ENCODE measurements around the gene VPS26A. TPM values are rescaled to one million over a fixed set of nuclear protein-coding genes. Genes with fewer than 3 reads are reported as not detected.

The VPS26A gene
- total RNA-seq, 1 experiment from 2014 or later = 37.4 TPM

DNA sequence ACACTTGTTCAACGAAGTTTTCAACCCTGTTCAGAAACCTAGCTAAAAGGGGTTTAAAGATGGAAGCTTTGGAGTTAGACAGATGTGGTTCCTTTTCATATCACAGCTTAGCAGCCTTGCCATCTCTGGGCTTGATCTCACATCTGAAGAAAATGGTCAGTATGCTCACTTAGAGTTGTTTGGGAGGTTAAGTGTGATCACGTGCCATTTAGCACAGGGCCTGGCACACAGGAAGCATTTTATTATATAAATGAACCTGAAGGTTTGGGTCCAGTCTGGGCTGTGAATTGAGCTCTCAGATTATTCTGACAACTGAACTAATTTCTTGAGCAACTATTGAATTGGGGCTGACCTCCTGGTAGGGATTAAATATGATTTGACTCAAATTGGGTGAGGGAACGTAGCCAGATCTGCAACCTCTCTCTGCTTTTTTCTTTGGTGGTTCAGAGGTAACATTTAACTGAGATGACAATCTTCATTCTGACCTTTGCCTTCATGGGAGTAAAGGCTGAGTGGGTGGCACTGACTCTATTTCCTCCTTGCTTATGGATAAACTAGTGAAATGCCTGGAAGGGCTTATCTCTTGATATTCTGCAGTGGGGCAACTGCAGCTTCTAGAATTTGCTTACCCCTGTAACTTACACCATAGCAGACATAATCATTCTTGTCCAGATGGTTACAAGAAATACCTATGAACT is 86.0 kb downstream of the VPS26A start (continued):
- TF ChIP-seq, protein P1, sequence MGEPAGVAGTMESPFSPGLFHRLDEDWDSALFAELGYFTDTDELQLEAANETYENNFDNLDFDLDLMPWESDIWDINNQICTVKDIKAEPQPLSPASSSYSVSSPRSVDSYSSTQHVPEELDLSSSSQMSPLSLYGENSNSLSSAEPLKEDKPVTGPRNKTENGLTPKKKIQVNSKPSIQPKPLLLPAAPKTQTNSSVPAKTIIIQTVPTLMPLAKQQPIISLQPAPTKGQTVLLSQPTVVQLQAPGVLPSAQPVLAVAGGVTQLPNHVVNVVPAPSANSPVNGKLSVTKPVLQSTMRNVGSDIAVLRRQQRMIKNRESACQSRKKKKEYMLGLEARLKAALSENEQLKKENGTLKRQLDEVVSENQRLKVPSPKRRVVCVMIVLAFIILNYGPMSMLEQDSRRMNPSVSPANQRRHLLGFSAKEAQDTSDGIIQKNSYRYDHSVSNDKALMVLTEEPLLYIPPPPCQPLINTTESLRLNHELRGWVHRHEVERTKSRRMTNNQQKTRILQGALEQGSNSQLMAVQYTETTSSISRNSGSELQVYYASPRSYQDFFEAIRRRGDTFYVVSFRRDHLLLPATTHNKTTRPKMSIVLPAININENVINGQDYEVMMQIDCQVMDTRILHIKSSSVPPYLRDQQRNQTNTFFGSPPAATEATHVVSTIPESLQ (CRISPR knock-in tag; IDR thresholded peaks at IDR 0.05) = no peak
- TF ChIP-seq, protein P2, sequence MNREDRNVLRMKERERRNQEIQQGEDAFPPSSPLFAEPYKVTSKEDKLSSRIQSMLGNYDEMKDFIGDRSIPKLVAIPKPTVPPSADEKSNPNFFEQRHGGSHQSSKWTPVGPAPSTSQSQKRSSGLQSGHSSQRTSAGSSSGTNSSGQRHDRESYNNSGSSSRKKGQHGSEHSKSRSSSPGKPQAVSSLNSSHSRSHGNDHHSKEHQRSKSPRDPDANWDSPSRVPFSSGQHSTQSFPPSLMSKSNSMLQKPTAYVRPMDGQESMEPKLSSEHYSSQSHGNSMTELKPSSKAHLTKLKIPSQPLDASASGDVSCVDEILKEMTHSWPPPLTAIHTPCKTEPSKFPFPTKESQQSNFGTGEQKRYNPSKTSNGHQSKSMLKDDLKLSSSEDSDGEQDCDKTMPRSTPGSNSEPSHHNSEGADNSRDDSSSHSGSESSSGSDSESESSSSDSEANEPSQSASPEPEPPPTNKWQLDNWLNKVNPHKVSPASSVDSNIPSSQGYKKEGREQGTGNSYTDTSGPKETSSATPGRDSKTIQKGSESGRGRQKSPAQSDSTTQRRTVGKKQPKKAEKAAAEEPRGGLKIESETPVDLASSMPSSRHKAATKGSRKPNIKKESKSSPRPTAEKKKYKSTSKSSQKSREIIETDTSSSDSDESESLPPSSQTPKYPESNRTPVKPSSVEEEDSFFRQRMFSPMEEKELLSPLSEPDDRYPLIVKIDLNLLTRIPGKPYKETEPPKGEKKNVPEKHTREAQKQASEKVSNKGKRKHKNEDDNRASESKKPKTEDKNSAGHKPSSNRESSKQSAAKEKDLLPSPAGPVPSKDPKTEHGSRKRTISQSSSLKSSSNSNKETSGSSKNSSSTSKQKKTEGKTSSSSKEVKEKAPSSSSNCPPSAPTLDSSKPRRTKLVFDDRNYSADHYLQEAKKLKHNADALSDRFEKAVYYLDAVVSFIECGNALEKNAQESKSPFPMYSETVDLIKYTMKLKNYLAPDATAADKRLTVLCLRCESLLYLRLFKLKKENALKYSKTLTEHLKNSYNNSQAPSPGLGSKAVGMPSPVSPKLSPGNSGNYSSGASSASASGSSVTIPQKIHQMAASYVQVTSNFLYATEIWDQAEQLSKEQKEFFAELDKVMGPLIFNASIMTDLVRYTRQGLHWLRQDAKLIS (CRISPR knock-in tag; IDR thresholded peaks at IDR 0.05; ENCODE audit: borderline replicate concordance) = no peak
- no peak for TF ChIP-seq SP1 (CRISPR knock-in tag; conservative IDR thresholded peaks at IDR 0.05)

DNA sequence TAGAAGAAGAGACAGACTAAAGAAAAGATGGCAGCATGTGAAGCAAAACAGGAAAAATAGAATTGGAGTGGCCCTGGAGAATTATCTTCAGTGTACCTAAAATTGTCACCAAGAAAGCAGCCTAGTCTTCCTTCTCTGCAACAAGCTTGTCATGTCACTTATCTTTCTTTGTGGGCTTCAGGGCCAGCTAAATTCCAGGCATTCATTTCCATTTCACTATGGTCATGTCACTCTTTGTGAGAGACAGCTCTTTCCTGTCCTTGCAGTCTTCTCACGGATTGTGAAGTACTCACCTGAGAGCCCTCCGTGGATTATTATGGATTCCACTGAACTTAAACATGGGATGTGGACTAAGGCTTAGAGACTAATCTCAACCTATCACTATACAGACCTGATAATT is 87.1 kb downstream of the VPS26A start:
- no peak for DNase-seq (ENCODE audit: low spot score)
- H3K36me3 Mint-ChIP-seq = peaks cover 22% of the 10 kb centered on the region
- no peak for ATAC-seq
- H3K4me3 Mint-ChIP-seq = no peak overlapping the region
- CTCF ChIA-PET = interaction anchor here (1.3 to 2.0 kb wide), 3 partner anchors 11 to 197 kb away, joined by 5 to 9 read pairs (median 5); no protein-coding TSS in a partner anchor
- no peaks in the 10 kb centered on the region for H3K4me1 Mint-ChIP-seq
- H3K9me3 Mint-ChIP-seq = no peaks in the 10 kb centered on the region
- H3K27me3 Mint-ChIP-seq (ENCODE audit: low read depth) = no peaks in the 10 kb centered on the region
- POLR2A ChIA-PET = no interaction called here
- no peak overlapping the region for H3K27ac Mint-ChIP-seq
- TF ChIP-seq, protein P3, sequence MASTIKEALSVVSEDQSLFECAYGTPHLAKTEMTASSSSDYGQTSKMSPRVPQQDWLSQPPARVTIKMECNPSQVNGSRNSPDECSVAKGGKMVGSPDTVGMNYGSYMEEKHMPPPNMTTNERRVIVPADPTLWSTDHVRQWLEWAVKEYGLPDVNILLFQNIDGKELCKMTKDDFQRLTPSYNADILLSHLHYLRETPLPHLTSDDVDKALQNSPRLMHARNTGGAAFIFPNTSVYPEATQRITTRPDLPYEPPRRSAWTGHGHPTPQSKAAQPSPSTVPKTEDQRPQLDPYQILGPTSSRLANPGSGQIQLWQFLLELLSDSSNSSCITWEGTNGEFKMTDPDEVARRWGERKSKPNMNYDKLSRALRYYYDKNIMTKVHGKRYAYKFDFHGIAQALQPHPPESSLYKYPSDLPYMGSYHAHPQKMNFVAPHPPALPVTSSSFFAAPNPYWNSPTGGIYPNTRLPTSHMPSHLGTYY (CRISPR knock-in tag; IDR thresholded peaks at IDR 0.05) = no peak
- no peak for TF ChIP-seq ESRRA (CRISPR knock-in tag; IDR thresholded peaks at IDR 0.05; ENCODE audit: borderline replicate concordance)
- TF ChIP-seq, protein P4, sequence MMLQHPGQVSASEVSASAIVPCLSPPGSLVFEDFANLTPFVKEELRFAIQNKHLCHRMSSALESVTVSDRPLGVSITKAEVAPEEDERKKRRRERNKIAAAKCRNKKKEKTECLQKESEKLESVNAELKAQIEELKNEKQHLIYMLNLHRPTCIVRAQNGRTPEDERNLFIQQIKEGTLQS (CRISPR knock-in tag; conservative IDR thresholded peaks at IDR 0.05) = no peak
- TF ChIP-seq MYBL2 (CRISPR knock-in tag; IDR thresholded peaks at IDR 0.05) = no peak

DNA sequence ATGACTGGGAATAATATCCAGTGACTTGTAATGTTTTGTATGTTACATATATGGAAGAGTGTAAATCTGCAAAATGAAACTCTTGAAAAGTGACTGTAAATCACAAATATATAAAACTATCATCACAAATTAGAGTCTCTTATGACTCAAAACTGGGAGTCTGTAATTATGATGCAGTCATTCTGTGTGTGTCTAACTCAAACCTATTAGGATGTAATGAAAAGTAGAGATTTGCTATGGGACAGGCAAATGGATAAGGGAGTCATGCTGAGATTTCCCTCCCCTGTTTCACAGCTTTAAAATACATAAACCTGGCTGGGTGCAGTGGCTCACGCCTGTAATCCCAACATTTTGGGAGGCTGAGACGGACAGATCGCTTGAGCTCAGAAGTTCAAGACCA is 87.5 kb downstream of the VPS26A start:
- ATAC-seq (no peak), DNase-seq (ENCODE audit: low spot score) (no peak)
- CTCF ChIA-PET = interaction anchor here (1.0 to 2.0 kb wide), 3 partner anchors 11 to 197 kb away, joined by 3 to 9 read pairs (median 3); no protein-coding TSS in a partner anchor
- Mint-ChIP-seq H3K27ac (no peak overlapping the region), H3K27me3 (ENCODE audit: low read depth) (no peaks in the 10 kb centered on the region), H3K4me1 (no peaks in the 10 kb centered on the region), H3K4me3 (no peak overlapping the region), H3K36me3 (peaks cover 18% of the 10 kb centered on the region), H3K9me3 (no peaks in the 10 kb centered on the region)
- TF ChIP-seq FOXP1 (CRISPR knock-in tag; IDR thresholded peaks at IDR 0.05; ENCODE audit: borderline replicate concordance) (no peak), ZNF138 (CRISPR knock-in tag; conservative IDR thresholded peaks at IDR 0.05) (no peak), NR2C2 (CRISPR knock-in tag; IDR thresholded peaks at IDR 0.05) (no peak), NR1H2 (CRISPR knock-in tag; IDR thresholded peaks at IDR 0.05) (no peak)
- TF ChIP-seq, protein P5, sequence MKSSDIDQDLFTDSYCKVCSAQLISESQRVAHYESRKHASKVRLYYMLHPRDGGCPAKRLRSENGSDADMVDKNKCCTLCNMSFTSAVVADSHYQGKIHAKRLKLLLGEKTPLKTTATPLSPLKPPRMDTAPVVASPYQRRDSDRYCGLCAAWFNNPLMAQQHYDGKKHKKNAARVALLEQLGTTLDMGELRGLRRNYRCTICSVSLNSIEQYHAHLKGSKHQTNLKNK (CRISPR knock-in tag; IDR thresholded peaks at IDR 0.05) = no peak
- TF ChIP-seq, protein P6, sequence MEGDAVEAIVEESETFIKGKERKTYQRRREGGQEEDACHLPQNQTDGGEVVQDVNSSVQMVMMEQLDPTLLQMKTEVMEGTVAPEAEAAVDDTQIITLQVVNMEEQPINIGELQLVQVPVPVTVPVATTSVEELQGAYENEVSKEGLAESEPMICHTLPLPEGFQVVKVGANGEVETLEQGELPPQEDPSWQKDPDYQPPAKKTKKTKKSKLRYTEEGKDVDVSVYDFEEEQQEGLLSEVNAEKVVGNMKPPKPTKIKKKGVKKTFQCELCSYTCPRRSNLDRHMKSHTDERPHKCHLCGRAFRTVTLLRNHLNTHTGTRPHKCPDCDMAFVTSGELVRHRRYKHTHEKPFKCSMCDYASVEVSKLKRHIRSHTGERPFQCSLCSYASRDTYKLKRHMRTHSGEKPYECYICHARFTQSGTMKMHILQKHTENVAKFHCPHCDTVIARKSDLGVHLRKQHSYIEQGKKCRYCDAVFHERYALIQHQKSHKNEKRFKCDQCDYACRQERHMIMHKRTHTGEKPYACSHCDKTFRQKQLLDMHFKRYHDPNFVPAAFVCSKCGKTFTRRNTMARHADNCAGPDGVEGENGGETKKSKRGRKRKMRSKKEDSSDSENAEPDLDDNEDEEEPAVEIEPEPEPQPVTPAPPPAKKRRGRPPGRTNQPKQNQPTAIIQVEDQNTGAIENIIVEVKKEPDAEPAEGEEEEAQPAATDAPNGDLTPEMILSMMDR (IDR thresholded peaks at IDR 0.05) = no peak
- TF ChIP-seq, protein P3 (CRISPR knock-in tag; IDR thresholded peaks at IDR 0.05) = no peak
- TF ChIP-seq, protein P7, sequence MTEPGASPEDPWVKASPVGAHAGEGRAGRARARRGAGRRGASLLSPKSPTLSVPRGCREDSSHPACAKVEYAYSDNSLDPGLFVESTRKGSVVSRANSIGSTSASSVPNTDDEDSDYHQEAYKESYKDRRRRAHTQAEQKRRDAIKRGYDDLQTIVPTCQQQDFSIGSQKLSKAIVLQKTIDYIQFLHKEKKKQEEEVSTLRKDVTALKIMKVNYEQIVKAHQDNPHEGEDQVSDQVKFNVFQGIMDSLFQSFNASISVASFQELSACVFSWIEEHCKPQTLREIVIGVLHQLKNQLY (CRISPR knock-in tag; IDR thresholded peaks at IDR 0.05) = no peak
- POLR2A ChIA-PET = no interaction called here
